ENCODE measurements around the gene DSG3. TPM values are rescaled to one million over a fixed set of nuclear protein-coding genes. Genes with fewer than 3 reads are reported as not detected.

Gene DSG3
- total and polyA plus RNA-seq, 2 of the 8 experiments (the other 6 are each of a cell fraction or from before 2014, with no cell fraction given): 0.03 to 0.07 TPM

DNA sequence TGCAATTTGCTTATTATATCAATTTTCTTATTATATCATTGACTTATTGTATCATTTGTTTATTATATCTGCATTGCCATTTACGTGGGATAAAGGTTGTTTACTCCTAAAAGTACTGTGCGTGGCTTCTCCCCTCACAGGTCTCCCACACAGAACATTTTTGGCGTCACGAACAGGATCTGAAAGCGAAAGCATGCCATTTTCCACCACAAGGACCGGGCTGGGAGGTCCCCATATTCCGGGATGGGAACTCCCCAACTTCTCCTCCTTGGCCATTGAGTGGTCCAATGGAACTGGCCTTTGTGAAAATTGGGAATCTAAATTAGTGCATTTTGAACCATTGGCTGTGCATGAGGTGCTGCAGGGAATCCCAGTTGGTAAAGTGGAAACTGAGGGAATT, 45.6 kb downstream of the DSG3 start:
- Histone ChIP-seq H3K36me3 (ENCODE audit: control insufficient read depth in 2 of 4, insufficient read depth in 4 of 4, low read length in 3 of 4) (no peaks in the 10 kb centered on the region), H4K5ac (ENCODE audit: insufficient read length, low read depth, low read length) (no peak overlapping the region), H3K79me1 (ENCODE audit: low read depth, low read length) (no peaks in the 10 kb centered on the region), H3K27me3 (replicated peaks in 1 of 4; ENCODE audit: control insufficient read depth in 3 of 4, extremely low read depth in 1 of 4, insufficient read depth in 3 of 4, low read length in 3 of 4) (no peaks in the 10 kb centered on the region), H2BK12ac (ENCODE audit: low read depth, low read length) (no peak overlapping the region), H2AFZ (ENCODE audit: low read length) (no peak overlapping the region), H3K79me2 (ENCODE audit: control insufficient read depth in 1 of 2, insufficient read depth in 2 of 2, low read length in 2 of 2) (no peaks in the 10 kb centered on the region), H3K14ac (ENCODE audit: insufficient read length) (no peak overlapping the region), H3K56ac (replicated peaks; ENCODE audit: insufficient read length, low read depth, low read length) (no peak overlapping the region), H2BK5ac (ENCODE audit: low read depth, low read length) (no peak overlapping the region), H3K27ac (ENCODE audit: low read depth, low read length) (no peak overlapping the region), H3K4me3 (ENCODE audit: extremely low read depth in 1 of 4, insufficient read depth in 2 of 4, low read depth in 3 of 4, low read length in 4 of 4) (no peak overlapping the region), H4K8ac (ENCODE audit: extremely low read depth, insufficient read depth, low read length) (no peak overlapping the region; the same call in 1 of the 2 replicates), H3K4ac (replicated peaks; ENCODE audit: insufficient read length, low read depth, low read length) (no peak overlapping the region), H2AK5ac (ENCODE audit: low read depth, low read length) (no peak overlapping the region), H3K9me3 (ENCODE audit: insufficient read depth in 2 of 2, low read depth in 1 of 2, low read length in 1 of 2) (no peaks in the 10 kb centered on the region), H4K91ac (replicated peaks; ENCODE audit: insufficient read length, low read length) (no peak overlapping the region), H3K23me2 (ENCODE audit: low read depth, low read length) (peaks cover 3% of the 10 kb centered on the region; the same call in 1 of the 2 replicates), H4K20me1 (replicated peaks in 1 of 2; ENCODE audit: control insufficient read depth in 1 of 2, insufficient read depth in 2 of 2, low read length in 2 of 2) (no peaks in the 10 kb centered on the region), H3K4me2 (ENCODE audit: insufficient read depth in 1 of 2, low read depth in 2 of 2, low read length in 2 of 2) (no peak overlapping the region), H3K18ac (ENCODE audit: extremely low read depth, low read length) (no peak overlapping the region), H3K9ac (replicated peaks in 1 of 4; ENCODE audit: extremely low read depth in 1 of 4, low read depth in 3 of 4, low read length in 3 of 4) (no peak overlapping the region), H2BK20ac (ENCODE audit: low read length) (no peak overlapping the region), H3K4me1 (replicated peaks in 1 of 4; ENCODE audit: control insufficient read depth in 3 of 4, insufficient read depth in 4 of 4, low read length in 3 of 4) (no peaks in the 10 kb centered on the region; a peak in 1 of 7 replicates), H2BK15ac (ENCODE audit: low read length) (no peak overlapping the region), H2BK120ac (replicated peaks; ENCODE audit: low read depth, low read length) (no peak overlapping the region), H3K23ac (ENCODE audit: insufficient read length) (no peak overlapping the region)
- FAIRE-seq: no peak
- ChIA-PET POLR2A (ENCODE audit: partially characterized antibody) (interaction anchor here (1.1 kb wide), 1 partner anchor 16 kb away, joined by 3 read pairs; no protein-coding TSS in a partner anchor), CTCF (ENCODE audit: partially characterized antibody) (interaction anchor here (1.6 kb wide), 1 partner anchor 248 kb away, joined by 4 read pairs; no protein-coding TSS in a partner anchor)
- 91% methylated on average over 7 of the region's 7 CpGs; no CpG with 5 or more reads in 1 of the 2 experiments for WGBS, 2 experiments (ENCODE audit: extremely low coverage in 1 of 2, insufficient coverage in 1 of 2, insufficient read length in 1 of 2, insufficient replicate concordance in 2 of 2, low coverage in 1 of 2, low lambda C conversion rate in 2 of 2, missing lambda C conversion rate in 1 of 2)
- no peak for DNase-seq (ENCODE audit: low read depth in 1 of 2, low spot score in 2 of 2)
- TF ChIP-seq NRF1 (IDR thresholded peaks at IDR 0.05; ENCODE audit: low read depth, low read length): no peak
- TF ChIP-seq GTF2F1 (IDR thresholded peaks at IDR 0.05; ENCODE audit: borderline replicate concordance, low read depth, low read length): no peak
- TF ChIP-seq SP1 (IDR thresholded peaks at IDR 0.05; ENCODE audit: low read depth, low read length): no peak
- no peak for TF ChIP-seq SIX5 (IDR thresholded peaks at IDR 0.05; ENCODE audit: low read depth, low read length)
- TF ChIP-seq SP4 (IDR thresholded peaks at IDR 0.05; ENCODE audit: low read length): no peak
- no peak for TF ChIP-seq CBX5 (IDR thresholded peaks at IDR 0.05; ENCODE audit: low read depth, low read length)
- TF ChIP-seq EP300 (IDR thresholded peaks at IDR 0.05; ENCODE audit: borderline replicate concordance in 1 of 2, low read depth in 2 of 2, low read length in 2 of 2): no peak
- no peak for TF ChIP-seq TEAD4 (IDR thresholded peaks at IDR 0.05; ENCODE audit: low read depth, low read length)
- TF ChIP-seq TAF7 (optimal IDR thresholded peaks at IDR 0.05; ENCODE audit: borderline replicate concordance, low read depth, low read length): no peak
- TF ChIP-seq SIRT6 (IDR thresholded peaks at IDR 0.05; ENCODE audit: low read length): no peak
- no peak for TF ChIP-seq CHD2 (IDR thresholded peaks at IDR 0.05; ENCODE audit: low read length)
- no peak for TF ChIP-seq RXRA (IDR thresholded peaks at IDR 0.05; ENCODE audit: insufficient read depth, low read depth, low read length)
- TF ChIP-seq HDAC6 (IDR thresholded peaks at IDR 0.05; ENCODE audit: low read depth, low read length): no peak
- TF ChIP-seq HDAC2 (IDR thresholded peaks at IDR 0.05; ENCODE audit: borderline replicate concordance in 1 of 2, low read depth in 2 of 2, low read length in 2 of 2): no peak
- no peak for TF ChIP-seq MAFK (IDR thresholded peaks at IDR 0.05; ENCODE audit: low read depth, low read length)
- no peak for TF ChIP-seq ASH2L (IDR thresholded peaks at IDR 0.05; ENCODE audit: low read length)

Data from H1 (cell line).